ENCODE data around the gene REXO1.

The REXO1 gene

GRCh38 chr19:1796395-1797142 is 51.7 kb downstream of the REXO1 start:
- Mint-ChIP-seq H3K4me1 (ENCODE audit: low read depth) (no peaks in the 10 kb centered on the region), H3K9me3 (no peaks in the 10 kb centered on the region), H3K36me3 (ENCODE audit: low read depth) (no peaks in the 10 kb centered on the region), H3K27ac (no peak overlapping the region), H3K4me3 (no peak overlapping the region), H3K27me3 (peaks cover 4% of the 10 kb centered on the region)

GRCh38 chr19:1794424-1795172 is 53.7 kb downstream of the REXO1 start:
- no peak overlapping the region for H3K4me3 Mint-ChIP-seq
- H3K9me3 Mint-ChIP-seq = no peaks in the 10 kb centered on the region
- H3K36me3 Mint-ChIP-seq (ENCODE audit: low read depth) = no peaks in the 10 kb centered on the region
- H3K27ac Mint-ChIP-seq = no peak overlapping the region
- peaks cover 4% of the 10 kb centered on the region for H3K27me3 Mint-ChIP-seq
- no peaks in the 10 kb centered on the region for H3K4me1 Mint-ChIP-seq (ENCODE audit: low read depth)

GRCh38 chr19:1791879-1792278 is 56.4 kb downstream of the REXO1 start:
- Mint-ChIP-seq H3K27me3 (peaks cover 8% of the 10 kb centered on the region), H3K27ac (no peak overlapping the region), H3K4me1 (ENCODE audit: low read depth) (no peaks in the 10 kb centered on the region), H3K36me3 (ENCODE audit: low read depth) (no peaks in the 10 kb centered on the region), H3K4me3 (no peak overlapping the region), H3K9me3 (no peaks in the 10 kb centered on the region)

- no peaks in the 10 kb centered on the region for H3K4me1 Mint-ChIP-seq (ENCODE audit: low read depth)
- peaks cover 3% of the 10 kb centered on the region for H3K27me3 Mint-ChIP-seq
- no peaks in the 10 kb centered on the region for H3K9me3 Mint-ChIP-seq
- H3K36me3 Mint-ChIP-seq (ENCODE audit: low read depth) = no peaks in the 10 kb centered on the region
- H3K27ac Mint-ChIP-seq = no peak overlapping the region
- H3K4me3 Mint-ChIP-seq = no peak overlapping the region
Measured at GRCh38 chr19:1790054-1790792, 58.1 kb downstream of the REXO1 start.

GRCh38 chr19:1789261-1790041 is 58.8 kb downstream of the REXO1 start:
- H3K4me3 Mint-ChIP-seq = no peak overlapping the region
- no peaks in the 10 kb centered on the region for H3K36me3 Mint-ChIP-seq (ENCODE audit: low read depth)
- H3K27me3 Mint-ChIP-seq = peaks cover 3% of the 10 kb centered on the region
- H3K4me1 Mint-ChIP-seq (ENCODE audit: low read depth) = no peaks in the 10 kb centered on the region
- H3K9me3 Mint-ChIP-seq = no peaks in the 10 kb centered on the region
- no peak overlapping the region for H3K27ac Mint-ChIP-seq

- Mint-ChIP-seq H3K4me1 (ENCODE audit: low read depth) (no peaks in the 10 kb centered on the region), H3K27me3 (peaks cover 20% of the 10 kb centered on the region), H3K27ac (no peak overlapping the region), H3K4me3 (no peak overlapping the region), H3K9me3 (no peaks in the 10 kb centered on the region), H3K36me3 (ENCODE audit: low read depth) (no peaks in the 10 kb centered on the region)
Measured at GRCh38 chr19:1787116-1787515, 61.2 kb downstream of the REXO1 start.

- H3K27ac Mint-ChIP-seq = no peak overlapping the region
- H3K4me3 Mint-ChIP-seq = no peak overlapping the region
- H3K27me3 Mint-ChIP-seq = peaks cover 24% of the 10 kb centered on the region
- H3K36me3 Mint-ChIP-seq (ENCODE audit: low read depth) = no peaks in the 10 kb centered on the region
- H3K4me1 Mint-ChIP-seq (ENCODE audit: low read depth) = no peaks in the 10 kb centered on the region
- no peaks in the 10 kb centered on the region for H3K9me3 Mint-ChIP-seq
Measured at GRCh38 chr19:1786668-1787067, 61.6 kb downstream of the REXO1 start.

GRCh38 chr19:1785310-1785709 is 63.0 kb downstream of the REXO1 start:
- Mint-ChIP-seq H3K4me1 (ENCODE audit: low read depth) (no peaks in the 10 kb centered on the region), H3K27me3 (peaks cover 33% of the 10 kb centered on the region), H3K9me3 (no peaks in the 10 kb centered on the region), H3K4me3 (no peak overlapping the region), H3K36me3 (ENCODE audit: low read depth) (no peaks in the 10 kb centered on the region), H3K27ac (no peak overlapping the region)

- Mint-ChIP-seq H3K27ac (no peak overlapping the region), H3K4me3 (no peak overlapping the region), H3K4me1 (ENCODE audit: low read depth) (no peaks in the 10 kb centered on the region), H3K9me3 (no peaks in the 10 kb centered on the region), H3K27me3 (peaks cover 41% of the 10 kb centered on the region), H3K36me3 (ENCODE audit: low read depth) (no peaks in the 10 kb centered on the region)
Measured at GRCh38 chr19:1783874-1784273, 64.4 kb downstream of the REXO1 start.

- H3K9me3 Mint-ChIP-seq = no peaks in the 10 kb centered on the region
- peaks cover 43% of the 10 kb centered on the region for H3K27me3 Mint-ChIP-seq
- no peaks in the 10 kb centered on the region for H3K36me3 Mint-ChIP-seq (ENCODE audit: low read depth)
Measured at GRCh38 chr19:1783354-1783753, 64.9 kb downstream of the REXO1 start.

GRCh38 chr19:1782521-1782920 is 65.8 kb downstream of the REXO1 start:
- no peaks in the 10 kb centered on the region for H3K9me3 Mint-ChIP-seq
- peaks cover 49% of the 10 kb centered on the region for H3K27me3 Mint-ChIP-seq
- H3K4me3 Mint-ChIP-seq = no peak overlapping the region
- no peak overlapping the region for H3K27ac Mint-ChIP-seq
- H3K4me1 Mint-ChIP-seq (ENCODE audit: low read depth) = no peaks in the 10 kb centered on the region
- no peaks in the 10 kb centered on the region for H3K36me3 Mint-ChIP-seq (ENCODE audit: low read depth)

More at GRCh38 chr19:1783354-1783753, 64.9 kb downstream of the REXO1 start:
- H3K4me3 Mint-ChIP-seq = no peak overlapping the region
- H3K27ac Mint-ChIP-seq = no peak overlapping the region
- H3K4me1 Mint-ChIP-seq (ENCODE audit: low read depth) = no peaks in the 10 kb centered on the region

GRCh38 chr19:1780272-1780958 is 67.9 kb downstream of the REXO1 start:
- Mint-ChIP-seq H3K27ac (no peak overlapping the region), H3K27me3 (peaks cover 63% of the 10 kb centered on the region), H3K4me3 (no peak overlapping the region), H3K36me3 (ENCODE audit: low read depth) (no peaks in the 10 kb centered on the region), H3K4me1 (ENCODE audit: low read depth) (no peaks in the 10 kb centered on the region), H3K9me3 (no peaks in the 10 kb centered on the region)

- Mint-ChIP-seq H3K9me3 (no peaks in the 10 kb centered on the region), H3K36me3 (ENCODE audit: low read depth) (no peaks in the 10 kb centered on the region), H3K27me3 (peaks cover 67% of the 10 kb centered on the region), H3K27ac (no peak overlapping the region), H3K4me3 (no peak overlapping the region), H3K4me1 (ENCODE audit: low read depth) (no peaks in the 10 kb centered on the region)
Measured at GRCh38 chr19:1779574-1779973, 68.7 kb downstream of the REXO1 start.

- H3K4me3 Mint-ChIP-seq = no peak overlapping the region
- H3K4me1 Mint-ChIP-seq (ENCODE audit: low read depth) = no peaks in the 10 kb centered on the region
- peaks cover 74% of the 10 kb centered on the region for H3K27me3 Mint-ChIP-seq
- H3K36me3 Mint-ChIP-seq (ENCODE audit: low read depth) = no peaks in the 10 kb centered on the region
- H3K27ac Mint-ChIP-seq = no peak overlapping the region
- no peaks in the 10 kb centered on the region for H3K9me3 Mint-ChIP-seq
Measured at GRCh38 chr19:1777149-1777548, 71.1 kb downstream of the REXO1 start.
